ENCODE data around the gene LRRC74B. TPM values are rescaled to one million over a fixed set of nuclear protein-coding genes. Genes with fewer than 3 reads are reported as not detected.
"Not testable (repeated sequence)": the region's sequence is repeated elsewhere in the genome, so short reads cannot be mapped to it uniquely, and the experiment has no call there.

Gene LRRC74B
- total RNA-seq, 1 donor from 2014 or later, result not detected

- peak; percentile 98 for DNase-seq (ENCODE audit: low spot score)
- H3K4me1 Mint-ChIP-seq (ENCODE audit: low read depth), result peaks cover 27% of the 10 kb centered on the region
- TF ChIP-seq CTCF (IDR thresholded peaks at IDR 0.05), result no peak
- H3K9me3 Mint-ChIP-seq (ENCODE audit: low read depth), result no peaks in the 10 kb centered on the region
- H3K36me3 Mint-ChIP-seq (ENCODE audit: low read depth), result no peaks in the 10 kb centered on the region
- peak within 1 kb of the TSS; percentile 97 for H3K27ac Mint-ChIP-seq (ENCODE audit: unreplicated experiment)
- no peaks in the 10 kb centered on the region for H3K27me3 Mint-ChIP-seq (ENCODE audit: low read depth)
- peak within 1 kb of the TSS; percentile 91 for H3K4me3 Mint-ChIP-seq (ENCODE audit: unreplicated experiment)
Observed at GRCh38 chr22:21001601-21002325, 44.0 kb upstream of the LRRC74B start, which contains the start of gene THAP7. Gene THAP7 (minus strand): TSS chr22:21002118. CDS start chr22:21001911, 207 bp downstream.

- Mint-ChIP-seq H3K27ac (ENCODE audit: unreplicated experiment) (no peak overlapping the region), H3K9me3 (ENCODE audit: low read depth) (no peaks in the 10 kb centered on the region)
Observed at GRCh38 chr22:21003782-21004181, 42.0 kb upstream of the LRRC74B start.

GRCh38 chr22:21009208-21009607, 36.5 kb upstream of the LRRC74B start:
- not testable (repeated sequence) for H3K36me3 Mint-ChIP-seq (ENCODE audit: low read depth); DNase-seq (ENCODE audit: low spot score)

More at GRCh38 chr22:21003782-21004181, 42.0 kb upstream of the LRRC74B start:
- DNase-seq (ENCODE audit: low spot score), result no peak
- H3K36me3 Mint-ChIP-seq (ENCODE audit: low read depth), result no peaks in the 10 kb centered on the region
- H3K27me3 Mint-ChIP-seq (ENCODE audit: low read depth), result no peaks in the 10 kb centered on the region
- H3K4me1 Mint-ChIP-seq (ENCODE audit: low read depth), result peaks cover 27% of the 10 kb centered on the region
- H3K4me3 Mint-ChIP-seq (ENCODE audit: unreplicated experiment), result peak overlapping the region; percentile 16
- TF ChIP-seq CTCF (IDR thresholded peaks at IDR 0.05), result no peak

GRCh38 chr22:21009638-21010425, 35.9 kb upstream of the LRRC74B start:
- no peak for TF ChIP-seq CTCF (IDR thresholded peaks at IDR 0.05)
- no peaks in the 10 kb centered on the region for H3K27me3 Mint-ChIP-seq (ENCODE audit: low read depth)
- DNase-seq (ENCODE audit: low spot score), result no peak
- no peak overlapping the region for H3K4me3 Mint-ChIP-seq (ENCODE audit: unreplicated experiment)
- peaks cover 12% of the 10 kb centered on the region for H3K4me1 Mint-ChIP-seq (ENCODE audit: low read depth)
- H3K9me3 Mint-ChIP-seq (ENCODE audit: low read depth), result no peaks in the 10 kb centered on the region
- H3K27ac Mint-ChIP-seq (ENCODE audit: unreplicated experiment), result no peak overlapping the region
- H3K36me3 Mint-ChIP-seq (ENCODE audit: low read depth), result no peaks in the 10 kb centered on the region

More at GRCh38 chr22:21009208-21009607, 36.5 kb upstream of the LRRC74B start:
- not testable (repeated sequence) for H3K27me3 Mint-ChIP-seq (ENCODE audit: low read depth); H3K27ac Mint-ChIP-seq (ENCODE audit: unreplicated experiment); H3K4me3 Mint-ChIP-seq (ENCODE audit: unreplicated experiment); H3K4me1 Mint-ChIP-seq (ENCODE audit: low read depth); H3K9me3 Mint-ChIP-seq (ENCODE audit: low read depth)

GRCh38 chr22:21010426-21011113, 35.2 kb upstream of the LRRC74B start:
- DNase-seq (ENCODE audit: low spot score), result no peak
- H3K27ac Mint-ChIP-seq (ENCODE audit: unreplicated experiment), result no peak overlapping the region
- no peaks in the 10 kb centered on the region for H3K36me3 Mint-ChIP-seq (ENCODE audit: low read depth)
- TF ChIP-seq CTCF (IDR thresholded peaks at IDR 0.05), result no peak
- H3K4me1 Mint-ChIP-seq (ENCODE audit: low read depth), result peaks cover 20% of the 10 kb centered on the region
- H3K4me3 Mint-ChIP-seq (ENCODE audit: unreplicated experiment), result no peak overlapping the region
- H3K27me3 Mint-ChIP-seq (ENCODE audit: low read depth), result no peaks in the 10 kb centered on the region
- no peaks in the 10 kb centered on the region for H3K9me3 Mint-ChIP-seq (ENCODE audit: low read depth)

All from chondrocyte (in vitro differentiated cells).